HEK293T (cell line): ENCODE measurements around the gene ADCYAP1.

Experiments
- CTCF ChIA-PET: fragments of 350-600 bp; formaldehyde crosslinking; extraction: SDS; loops from one replicate; lab custom pipeline; 2021; ENCODE audit warnings: antibody characterized with exemption, inconsistent platforms; lab: Yijun Ruan, JAX
- POLR2A ChIA-PET: fragments of 350-600 bp; formaldehyde crosslinking; extraction: SDS; loops from one replicate; lab custom pipeline; 2020; ENCODE audit warnings: antibody characterized with exemption, inconsistent platforms; lab: Yijun Ruan, JAX
- DNase-seq: peaks from one replicate; pipeline ENCODE4 v3.0.0; 2012; ENCODE audit warnings: mixed read lengths; ENCODE audit errors: extremely low spot score
- ARNT ChIP-seq: fragments of 450-650 bp; IDR thresholded peaks from 2 replicates; pipeline ENCODE4 v1.6.1; 2017; ENCODE audit warnings: mild to moderate bottlenecking
- BHLHE40 ChIP-seq: fragments of 450-650 bp; IDR thresholded peaks from 2 replicates; pipeline ENCODE4 v1.6.1; 2016; ENCODE audit warnings: mild to moderate bottlenecking, moderate library complexity, borderline replicate concordance
- CTBP1 ChIP-seq: fragments of 450-650 bp; IDR thresholded peaks from 2 replicates; pipeline ENCODE4 v1.6.1; 2016; ENCODE audit warnings: borderline replicate concordance
- ELF4 ChIP-seq: fragments of 450-650 bp; IDR thresholded peaks from 2 replicates; pipeline ENCODE4 v1.6.1; 2017; ENCODE audit warnings: antibody characterized with exemption
- FOXA1 ChIP-seq: fragments of 450-650 bp; IDR thresholded peaks from 2 replicates; pipeline ENCODE4 v1.6.1; 2016; ENCODE audit warnings: mild to moderate bottlenecking
- FOXK2 ChIP-seq: fragments of 450-650 bp; IDR thresholded peaks from 2 replicates; pipeline ENCODE4 v1.6.1; 2016; ENCODE audit warnings: mild to moderate bottlenecking
- FOXM1 ChIP-seq: fragments of 450-650 bp; IDR thresholded peaks from 2 replicates; pipeline ENCODE4 v1.6.1; 2017; ENCODE audit warnings: mild to moderate bottlenecking, borderline replicate concordance
- HDGF ChIP-seq: fragments of 450-650 bp; IDR thresholded peaks from 2 replicates; pipeline ENCODE4 v1.6.1; 2017; ENCODE audit warnings: antibody characterized with exemption, borderline replicate concordance
- L3MBTL2 ChIP-seq: fragments of 450-650 bp; conservative IDR thresholded peaks from 2 replicates; pipeline ENCODE4 v1.6.1; 2016; ENCODE audit warnings: mild to moderate bottlenecking
- LEF1 ChIP-seq: fragments of 450-650 bp; IDR thresholded peaks from 2 replicates; pipeline ENCODE4 v1.6.1; 2017; ENCODE audit warnings: mild to moderate bottlenecking, borderline replicate concordance
- NFRKB ChIP-seq: fragments of 450-650 bp; IDR thresholded peaks from 2 replicates; pipeline ENCODE4 v1.6.1; 2016; ENCODE audit warnings: mild to moderate bottlenecking, moderate library complexity
- PKNOX1 ChIP-seq: fragments of 450-650 bp; IDR thresholded peaks from 2 replicates; pipeline ENCODE4 v1.6.1; 2016
- SP1 ChIP-seq: fragments of 450-650 bp; IDR thresholded peaks from 2 replicates; pipeline ENCODE4 v1.6.1; 2017
- SUZ12 ChIP-seq: fragments of 450-650 bp; IDR thresholded peaks from 2 replicates; pipeline ENCODE4 v1.6.1; 2016; ENCODE audit warnings: mild to moderate bottlenecking
- TARDBP ChIP-seq: fragments of 450-650 bp; IDR thresholded peaks from 2 replicates; pipeline ENCODE4 v1.6.1; 2016
- ZNF384 ChIP-seq: fragments of 450-650 bp; IDR thresholded peaks from 2 replicates; pipeline ENCODE4 v1.6.1; 2016

ADCYAP1 gene

DNA sequence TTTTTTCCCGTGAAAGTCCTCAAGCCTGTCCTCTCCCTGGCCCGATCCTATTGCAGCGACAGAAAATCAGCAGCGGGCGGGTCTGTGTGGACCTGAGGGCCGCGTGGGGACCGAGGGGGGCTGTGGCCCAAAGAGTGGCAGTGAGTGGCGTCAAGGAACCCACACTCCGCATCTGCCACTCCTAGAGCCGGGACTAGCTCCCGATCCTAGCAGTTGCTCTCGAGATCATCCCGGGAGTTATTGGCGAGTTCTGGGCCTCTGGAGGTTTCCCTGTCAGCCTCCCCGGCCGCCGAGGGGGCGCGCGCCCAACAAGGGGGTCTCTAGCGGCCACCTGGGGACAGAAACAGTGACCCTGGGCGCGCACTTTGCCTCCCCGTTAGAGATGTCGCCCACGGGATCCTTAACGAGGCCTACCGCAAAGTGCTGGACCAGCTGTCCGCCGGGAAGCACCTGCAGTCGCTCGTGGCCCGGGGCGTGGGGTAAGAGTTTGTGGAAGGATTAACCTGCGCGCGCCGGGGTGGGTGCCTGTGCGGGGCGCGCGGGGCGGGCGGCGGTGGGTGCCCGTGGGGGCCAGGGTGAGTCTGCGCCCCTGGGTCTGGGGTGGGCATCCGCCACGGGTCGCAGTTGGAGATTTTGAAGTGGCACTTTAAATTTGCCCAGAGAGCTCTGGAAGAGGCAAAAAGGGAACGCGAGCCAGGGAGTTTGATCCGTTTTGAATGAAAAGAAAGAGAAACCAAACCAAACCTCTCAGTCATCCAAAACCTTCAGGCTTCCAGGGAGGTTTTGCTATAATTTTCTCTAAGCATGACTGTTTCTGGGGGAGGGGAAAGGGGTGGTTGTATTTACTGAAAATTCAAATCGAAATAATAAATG is 3.5 kb downstream of the ADCYAP1 start:
- TF ChIP-seq ELF4 = no peak
- TF ChIP-seq CTBP1 = no peak
- no peak for TF ChIP-seq ARNT
- TF ChIP-seq L3MBTL2 = no peak
- no peak for TF ChIP-seq LEF1
- TF ChIP-seq SUZ12 = no peak
- TF ChIP-seq FOXA1 = no peak
- TF ChIP-seq NFRKB = no peak
- no peak for TF ChIP-seq FOXK2
- no peak for TF ChIP-seq HDGF
- TF ChIP-seq PKNOX1 = no peak
- TF ChIP-seq SP1 = no peak
- no peak for TF ChIP-seq FOXM1
- no peak for TF ChIP-seq TARDBP
- TF ChIP-seq ZNF384 = no peak
- TF ChIP-seq BHLHE40 = no peak
- CTCF ChIA-PET = interaction anchor here (0.8 kb wide), 1 partner anchor 10 kb away, joined by 3 read pairs; no protein-coding TSS in a partner anchor
- DNase-seq = no peak
- POLR2A ChIA-PET = no interaction called here

DNA sequence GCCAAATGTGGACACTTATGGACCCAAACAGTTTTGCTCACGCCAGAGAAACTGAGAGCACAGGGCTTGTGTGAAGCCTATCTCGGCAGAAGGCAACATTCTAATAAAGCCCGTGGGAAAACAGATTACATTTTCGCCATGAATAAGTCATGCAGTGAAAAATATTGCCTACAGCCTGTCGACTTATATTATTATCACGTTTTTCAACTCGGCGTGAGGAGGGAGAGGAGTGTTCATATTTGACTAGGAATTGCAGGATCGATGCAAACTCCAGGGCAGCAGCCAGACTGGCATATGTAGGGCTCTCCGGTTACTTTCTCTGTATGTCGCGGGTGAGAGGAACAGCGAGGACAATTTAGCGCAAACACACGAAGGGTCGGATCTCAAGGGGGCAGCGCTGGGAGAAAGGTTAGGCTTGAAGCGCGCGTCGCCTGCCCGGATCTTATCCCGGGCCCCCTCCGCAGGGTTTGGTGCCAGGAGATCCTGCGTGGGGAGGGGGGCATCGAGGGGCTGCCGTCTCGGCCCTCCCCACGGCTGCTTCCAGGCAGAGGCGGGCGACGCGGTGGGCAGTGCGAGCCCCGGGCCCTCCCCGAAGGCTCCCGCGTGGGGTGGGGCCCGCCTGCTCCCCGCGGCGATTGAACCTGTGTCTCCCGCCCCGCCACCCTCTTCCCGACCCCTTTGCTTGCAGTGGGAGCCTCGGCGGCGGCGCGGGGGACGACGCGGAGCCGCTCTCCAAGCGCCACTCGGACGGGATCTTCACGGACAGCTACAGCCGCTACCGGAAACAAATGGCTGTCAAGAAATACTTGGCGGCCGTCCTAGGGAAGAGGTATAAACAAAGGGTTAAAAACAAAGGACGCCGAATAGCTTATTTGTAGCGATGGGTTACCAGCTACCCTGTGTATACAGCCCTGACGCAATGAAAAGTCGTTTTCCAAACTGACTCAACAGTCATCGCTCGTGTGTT is 4.4 kb downstream of the ADCYAP1 start:
- ChIA-PET POLR2A (no interaction called here), CTCF (no interaction called here)
- no peak for DNase-seq
- TF ChIP-seq NFRKB = no peak
- no peak for TF ChIP-seq ARNT
- no peak for TF ChIP-seq L3MBTL2
- TF ChIP-seq SP1 = no peak
- TF ChIP-seq FOXM1 = no peak
- no peak for TF ChIP-seq BHLHE40
- no peak for TF ChIP-seq ZNF384
- no peak for TF ChIP-seq LEF1
- TF ChIP-seq FOXA1 = no peak
- TF ChIP-seq SUZ12 = no peak
- no peak for TF ChIP-seq HDGF

GRCh38 chr18:910247-910646 is 5.6 kb downstream of the ADCYAP1 start:
- ChIA-PET POLR2A (no interaction called here), CTCF (no interaction called here)
- DNase-seq = no peak
- TF ChIP-seq ARNT = no peak
- TF ChIP-seq BHLHE40 = no peak
- TF ChIP-seq FOXK2 = no peak
- no peak for TF ChIP-seq HDGF
- no peak for TF ChIP-seq TARDBP
- no peak for TF ChIP-seq L3MBTL2
- no peak for TF ChIP-seq FOXM1
- TF ChIP-seq FOXA1 = no peak
- no peak for TF ChIP-seq SP1
- no peak for TF ChIP-seq CTBP1

DNA sequence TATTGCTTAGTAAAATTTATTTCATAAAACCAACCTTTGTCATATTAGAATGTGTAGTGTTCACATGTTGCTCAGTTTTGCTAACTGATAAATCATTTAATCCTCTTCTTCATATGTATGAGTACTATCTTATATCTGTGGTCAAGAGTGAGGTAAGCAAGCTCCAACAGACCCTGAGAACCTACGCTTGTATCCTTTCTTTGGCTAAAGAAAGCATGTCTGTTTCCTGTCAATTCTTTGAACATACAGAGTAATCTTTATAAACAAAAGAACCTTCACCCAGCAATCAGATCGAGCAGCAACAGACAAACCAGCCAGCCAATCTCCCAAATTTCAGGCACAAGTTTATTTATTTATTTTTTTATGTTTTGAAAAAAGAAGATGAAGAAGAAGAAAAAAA is 6.4 kb downstream of the ADCYAP1 start:
- DNase-seq = no peak
- TF ChIP-seq SUZ12 (no peak), ELF4 (no peak), ZNF384 (no peak), CTBP1 (no peak), FOXK2 (no peak), BHLHE40 (no peak), HDGF (no peak), TARDBP (no peak), SP1 (no peak), LEF1 (no peak), FOXA1 (no peak)
- CTCF ChIA-PET = no interaction called here
- POLR2A ChIA-PET = no interaction called here

GRCh38 chr18:911486-911885 is 6.8 kb downstream of the ADCYAP1 start:
- no peak for DNase-seq
- POLR2A ChIA-PET = no interaction called here
- CTCF ChIA-PET = no interaction called here
- TF ChIP-seq TARDBP (no peak), ELF4 (no peak), LEF1 (no peak), CTBP1 (no peak), FOXK2 (no peak), SUZ12 (no peak), HDGF (no peak), PKNOX1 (no peak), BHLHE40 (no peak), NFRKB (no peak), ARNT (no peak), SP1 (no peak), FOXA1 (no peak), FOXM1 (no peak), L3MBTL2 (no peak), ZNF384 (no peak)

GRCh38 chr18:916562-916961 is 11.9 kb downstream of the ADCYAP1 start:
- ChIA-PET POLR2A (no interaction called here), CTCF (no interaction called here)
- DNase-seq = no peak
- TF ChIP-seq PKNOX1 = no peak
- TF ChIP-seq NFRKB = no peak
- no peak for TF ChIP-seq L3MBTL2
- no peak for TF ChIP-seq SP1
- no peak for TF ChIP-seq FOXA1
- TF ChIP-seq ELF4 = no peak
- TF ChIP-seq FOXM1 = no peak
- no peak for TF ChIP-seq BHLHE40
- no peak for TF ChIP-seq FOXK2
